ENCODE data around the gene PARP8. TPM values are rescaled to one million over a fixed set of nuclear protein-coding genes. Genes with fewer than 3 reads are reported as not detected.

Gene PARP8
- total RNA-seq, 1 donor from 2014 or later, result 23.3 TPM

DNA sequence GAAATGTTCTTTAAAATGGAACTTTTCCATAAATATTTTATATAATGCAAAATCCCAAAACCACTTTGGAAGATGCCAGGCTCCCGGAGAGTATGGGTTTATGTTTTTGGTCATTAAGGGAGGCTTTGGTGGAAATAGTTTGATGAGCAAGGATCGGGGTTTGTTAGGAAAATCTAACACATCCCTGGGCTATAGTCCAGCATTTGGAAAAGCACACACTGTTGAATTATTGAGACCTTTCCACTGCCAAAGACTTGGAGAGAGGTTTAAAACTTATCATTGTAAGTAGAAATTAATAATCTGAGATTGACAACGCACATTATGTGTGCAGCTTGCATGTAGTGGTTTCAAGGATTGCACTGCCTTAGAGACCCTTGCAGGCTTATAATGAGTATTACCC, 156.3 kb downstream of the PARP8 start:
- Mint-ChIP-seq H3K9me3 (ENCODE audit: low read depth) (no peaks in the 10 kb centered on the region), H3K4me1 (ENCODE audit: low read depth) (peaks cover 5% of the 10 kb centered on the region), H3K27me3 (ENCODE audit: low read depth) (no peaks in the 10 kb centered on the region), H3K27ac (ENCODE audit: unreplicated experiment) (no peak overlapping the region), H3K4me3 (ENCODE audit: unreplicated experiment) (no peak overlapping the region), H3K36me3 (ENCODE audit: low read depth) (peaks cover 13% of the 10 kb centered on the region)
- DNase-seq (ENCODE audit: low spot score), result no peak
- TF ChIP-seq, protein P1, sequence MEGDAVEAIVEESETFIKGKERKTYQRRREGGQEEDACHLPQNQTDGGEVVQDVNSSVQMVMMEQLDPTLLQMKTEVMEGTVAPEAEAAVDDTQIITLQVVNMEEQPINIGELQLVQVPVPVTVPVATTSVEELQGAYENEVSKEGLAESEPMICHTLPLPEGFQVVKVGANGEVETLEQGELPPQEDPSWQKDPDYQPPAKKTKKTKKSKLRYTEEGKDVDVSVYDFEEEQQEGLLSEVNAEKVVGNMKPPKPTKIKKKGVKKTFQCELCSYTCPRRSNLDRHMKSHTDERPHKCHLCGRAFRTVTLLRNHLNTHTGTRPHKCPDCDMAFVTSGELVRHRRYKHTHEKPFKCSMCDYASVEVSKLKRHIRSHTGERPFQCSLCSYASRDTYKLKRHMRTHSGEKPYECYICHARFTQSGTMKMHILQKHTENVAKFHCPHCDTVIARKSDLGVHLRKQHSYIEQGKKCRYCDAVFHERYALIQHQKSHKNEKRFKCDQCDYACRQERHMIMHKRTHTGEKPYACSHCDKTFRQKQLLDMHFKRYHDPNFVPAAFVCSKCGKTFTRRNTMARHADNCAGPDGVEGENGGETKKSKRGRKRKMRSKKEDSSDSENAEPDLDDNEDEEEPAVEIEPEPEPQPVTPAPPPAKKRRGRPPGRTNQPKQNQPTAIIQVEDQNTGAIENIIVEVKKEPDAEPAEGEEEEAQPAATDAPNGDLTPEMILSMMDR (IDR thresholded peaks at IDR 0.05), result no peak

DNA sequence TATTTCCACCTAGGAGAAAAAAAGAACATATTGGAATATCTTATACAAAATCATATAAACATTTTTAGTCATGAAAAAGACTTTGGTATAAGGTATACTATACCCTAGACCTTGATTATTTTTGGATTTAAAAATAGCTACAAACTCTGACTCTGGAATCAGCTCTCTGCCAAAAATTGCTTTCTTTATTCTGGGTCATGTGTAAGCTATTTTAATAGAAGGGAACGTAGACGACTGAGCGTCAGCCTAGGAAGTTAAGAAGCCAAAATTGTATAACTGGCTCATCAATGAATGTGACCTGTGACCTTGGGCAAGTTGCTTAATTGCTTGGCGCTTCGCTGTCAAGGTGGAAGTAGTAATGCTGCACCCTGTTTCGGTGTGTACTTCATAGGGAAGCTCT, 157.1 kb downstream of the PARP8 start:
- Mint-ChIP-seq H3K9me3 (ENCODE audit: low read depth) (no peaks in the 10 kb centered on the region), H3K36me3 (ENCODE audit: low read depth) (peaks cover 19% of the 10 kb centered on the region), H3K4me3 (ENCODE audit: unreplicated experiment) (no peak overlapping the region), H3K27ac (ENCODE audit: unreplicated experiment) (no peak overlapping the region), H3K4me1 (ENCODE audit: low read depth) (peaks cover 5% of the 10 kb centered on the region), H3K27me3 (ENCODE audit: low read depth) (no peaks in the 10 kb centered on the region)
- no peak for DNase-seq (ENCODE audit: low spot score)
- TF ChIP-seq, protein P1 (IDR thresholded peaks at IDR 0.05), result no peak

DNA sequence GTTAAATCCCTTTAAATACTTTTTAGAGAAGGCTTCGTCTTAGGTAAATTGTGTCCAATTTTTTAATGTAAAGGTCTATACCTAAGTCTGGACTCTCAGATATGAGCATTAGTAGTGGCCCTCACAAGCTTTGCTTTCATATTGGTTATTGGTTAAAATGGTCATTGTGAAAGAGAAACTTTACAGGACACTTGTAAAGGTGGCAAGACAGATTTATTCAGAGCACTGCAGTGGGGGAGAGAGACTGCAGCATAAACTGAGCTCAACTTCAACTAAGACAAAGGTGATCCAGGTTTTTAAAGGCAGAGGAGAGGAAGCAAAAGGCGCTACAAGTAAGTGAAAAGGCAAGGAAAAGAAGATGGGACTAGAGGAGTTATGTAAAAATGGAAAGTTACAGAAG, 157.7 kb downstream of the PARP8 start:
- Mint-ChIP-seq H3K27me3 (ENCODE audit: low read depth) (no peaks in the 10 kb centered on the region), H3K27ac (ENCODE audit: unreplicated experiment) (no peak overlapping the region), H3K4me1 (ENCODE audit: low read depth) (peaks cover 5% of the 10 kb centered on the region), H3K4me3 (ENCODE audit: unreplicated experiment) (no peak overlapping the region), H3K9me3 (ENCODE audit: low read depth) (no peaks in the 10 kb centered on the region), H3K36me3 (ENCODE audit: low read depth) (peaks cover 22% of the 10 kb centered on the region)
- TF ChIP-seq, protein P1 (IDR thresholded peaks at IDR 0.05), result no peak
- DNase-seq (ENCODE audit: low spot score), result no peak

DNA sequence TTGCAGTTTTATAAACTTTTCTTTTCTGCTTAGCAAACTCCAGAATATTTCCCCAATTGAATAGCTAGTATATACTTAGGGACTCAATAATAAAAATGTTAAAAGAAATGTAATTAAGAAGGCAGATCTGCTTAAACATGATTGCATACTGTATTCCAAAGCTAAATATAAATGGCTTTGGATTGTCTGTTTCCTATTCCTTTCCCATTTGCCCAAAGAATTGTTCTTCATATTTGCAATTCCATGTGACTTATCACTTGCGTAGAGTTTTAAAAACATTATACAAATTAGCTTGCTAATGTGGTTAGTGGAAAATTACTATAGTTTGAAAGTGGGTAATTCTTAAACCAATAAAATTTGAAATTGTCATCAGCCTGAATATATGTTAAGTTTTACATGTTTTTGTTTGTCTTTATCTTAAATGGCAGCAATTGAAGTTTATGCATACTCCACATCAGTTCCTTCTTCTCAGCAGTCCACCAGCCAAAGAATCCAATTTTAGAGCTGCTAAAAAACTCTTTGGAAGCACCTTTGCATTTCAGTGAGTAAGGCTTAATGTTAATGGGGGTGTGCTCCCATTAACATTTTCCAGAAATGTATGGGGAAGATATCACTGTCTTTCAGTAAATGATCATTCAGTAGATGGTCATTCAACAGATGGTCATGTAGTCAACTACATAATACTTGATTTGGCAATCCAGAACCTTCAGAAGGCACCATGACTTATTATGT, 161.2 kb downstream of the PARP8 start:
- Mint-ChIP-seq H3K4me1 (ENCODE audit: low read depth) (peaks cover 5% of the 10 kb centered on the region), H3K27me3 (ENCODE audit: low read depth) (no peaks in the 10 kb centered on the region), H3K36me3 (ENCODE audit: low read depth) (peaks cover 21% of the 10 kb centered on the region), H3K27ac (ENCODE audit: unreplicated experiment) (no peak overlapping the region), H3K9me3 (ENCODE audit: low read depth) (no peaks in the 10 kb centered on the region), H3K4me3 (ENCODE audit: unreplicated experiment) (no peak overlapping the region)
- TF ChIP-seq, protein P1 (IDR thresholded peaks at IDR 0.05), result no peak
- no peak for DNase-seq (ENCODE audit: low spot score)

DNA sequence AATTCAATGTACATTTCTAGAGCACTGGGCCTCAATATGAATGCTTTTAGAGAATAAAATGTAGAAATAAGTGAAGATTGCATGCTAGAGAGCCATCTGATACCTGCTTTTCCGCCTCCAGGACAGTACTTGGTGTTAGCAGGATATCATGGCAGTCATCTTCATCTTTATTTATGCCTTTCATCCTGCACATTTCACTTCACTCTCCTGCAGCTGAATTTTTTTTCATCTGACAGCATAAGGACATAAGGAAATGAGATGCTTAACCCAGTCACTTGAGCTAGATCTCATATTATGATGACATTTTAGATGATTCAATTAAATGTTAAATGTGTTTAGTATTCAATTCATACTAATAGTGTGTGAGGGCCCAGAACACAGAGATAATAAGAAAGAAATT, 162.6 kb downstream of the PARP8 start:
- Mint-ChIP-seq H3K27me3 (ENCODE audit: low read depth) (no peaks in the 10 kb centered on the region), H3K36me3 (ENCODE audit: low read depth) (peaks cover 24% of the 10 kb centered on the region), H3K4me1 (ENCODE audit: low read depth) (no peaks in the 10 kb centered on the region), H3K4me3 (ENCODE audit: unreplicated experiment) (no peak overlapping the region), H3K9me3 (ENCODE audit: low read depth) (no peaks in the 10 kb centered on the region), H3K27ac (ENCODE audit: unreplicated experiment) (no peak overlapping the region)
- no peak for DNase-seq (ENCODE audit: low spot score)
- TF ChIP-seq, protein P1 (IDR thresholded peaks at IDR 0.05), result no peak

All from chondrocyte (in vitro differentiated cells).